ENCODE data around the gene RNF182. TPM values are rescaled to one million over a fixed set of nuclear protein-coding genes. Genes with fewer than 3 reads are reported as not detected.
"Not testable (repeated sequence)": the region's sequence is repeated elsewhere in the genome, so short reads cannot be mapped to it uniquely, and the experiment has no call there.

The RNF182 gene
- total RNA-seq, 1 donor from 2014 or later, result 15.3 TPM

GRCh38 chr6:13935190-13935880, 10.6 kb downstream of the RNF182 start:
- H3K4me1 Mint-ChIP-seq, result no peaks in the 10 kb centered on the region
- Histone ChIP-seq H2AFZ (replicated peaks) (no peak overlapping the region), H3K27ac (no peak overlapping the region)

GRCh38 chr6:13935881-13936261, 11.1 kb downstream of the RNF182 start:
- H3K27ac ChIP-seq; H3K4me3 ChIP-seq; H3K36me3 ChIP-seq; DNase-seq (ENCODE audit: low spot score); H3K27me3 Mint-ChIP-seq (ENCODE audit: insufficient read depth, low read depth); H3K4me3 Mint-ChIP-seq; H3K4me1 ChIP-seq; H3K4me1 Mint-ChIP-seq; H3K9ac ChIP-seq; H3K27me3 ChIP-seq; H4K20me1 ChIP-seq (ENCODE audit: low read depth); H3K9me3 ChIP-seq (ENCODE audit: low read depth); H3K27ac Mint-ChIP-seq; H3K36me3 Mint-ChIP-seq; H3K79me2 ChIP-seq (ENCODE audit: low read depth); H3K4me2 ChIP-seq; H3F3A ChIP-seq (ENCODE audit: low read depth); H2AFZ ChIP-seq (replicated peaks): not testable (repeated sequence)
- H3K9me3 Mint-ChIP-seq, result peaks cover 27% of the 10 kb centered on the region

More at GRCh38 chr6:13935190-13935880, 10.6 kb downstream of the RNF182 start:
- Histone ChIP-seq H3K4me2 (no peak overlapping the region), H3K79me2 (ENCODE audit: low read depth) (no peaks in the 10 kb centered on the region), H3K27me3 (no peaks in the 10 kb centered on the region), H3K4me1 (no peaks in the 10 kb centered on the region), H3K9me3 (ENCODE audit: low read depth) (no peaks in the 10 kb centered on the region), H3K9ac (no peak overlapping the region), H3F3A (ENCODE audit: low read depth) (no peaks in the 10 kb centered on the region), H4K20me1 (ENCODE audit: low read depth) (no peaks in the 10 kb centered on the region), H3K36me3 (no peaks in the 10 kb centered on the region), H3K4me3 (no peak overlapping the region)
- Mint-ChIP-seq H3K27me3 (ENCODE audit: insufficient read depth, low read depth) (no peaks in the 10 kb centered on the region), H3K27ac (no peak overlapping the region), H3K36me3 (peaks cover 11% of the 10 kb centered on the region), H3K4me3 (no peak overlapping the region), H3K9me3 (peaks cover 25% of the 10 kb centered on the region)
- no peak for TF ChIP-seq CTCF (IDR thresholded peaks at IDR 0.05)
- no peak for TF ChIP-seq EZH2phosphoT487 (IDR thresholded peaks at IDR 0.05)
- TF ChIP-seq EZH2 (IDR thresholded peaks at IDR 0.05), result no peak
- no peak for DNase-seq (ENCODE audit: low spot score)

GRCh38 chr6:13941902-13942301, 17.1 kb downstream of the RNF182 start:
- DNase-seq (ENCODE audit: low spot score), result no peak
- no peak overlapping the region for H3K4me3 ChIP-seq
- no peaks in the 10 kb centered on the region for H3F3A ChIP-seq (ENCODE audit: low read depth)
- H3K27me3 ChIP-seq, result no peaks in the 10 kb centered on the region
- H3K4me1 Mint-ChIP-seq, result no peaks in the 10 kb centered on the region
- no peak overlapping the region for H3K4me2 ChIP-seq
- H3K79me2 ChIP-seq (ENCODE audit: low read depth), result no peaks in the 10 kb centered on the region
- peaks cover 17% of the 10 kb centered on the region for H3K36me3 Mint-ChIP-seq
- H3K9me3 ChIP-seq (ENCODE audit: low read depth), result no peaks in the 10 kb centered on the region
- H3K4me3 Mint-ChIP-seq, result no peak overlapping the region
- TF ChIP-seq CTCF (IDR thresholded peaks at IDR 0.05) (no peak), EZH2phosphoT487 (IDR thresholded peaks at IDR 0.05) (no peak), EZH2 (IDR thresholded peaks at IDR 0.05) (no peak)
- H3K9me3 Mint-ChIP-seq, result peaks cover 32% of the 10 kb centered on the region
- H3K27me3 Mint-ChIP-seq (ENCODE audit: insufficient read depth, low read depth), result no peaks in the 10 kb centered on the region
- no peaks in the 10 kb centered on the region for H3K36me3 ChIP-seq
- no peaks in the 10 kb centered on the region for H3K4me1 ChIP-seq
- H3K27ac Mint-ChIP-seq, result no peak overlapping the region
- H3K27ac ChIP-seq, result no peak overlapping the region
- no peaks in the 10 kb centered on the region for H4K20me1 ChIP-seq (ENCODE audit: low read depth)
- no peak overlapping the region for H3K9ac ChIP-seq
- no peak overlapping the region for H2AFZ ChIP-seq (replicated peaks)

GRCh38 chr6:13943943-13944342, 19.2 kb downstream of the RNF182 start:
- Histone ChIP-seq H3K4me1 (no peaks in the 10 kb centered on the region), H3K36me3 (no peaks in the 10 kb centered on the region), H3K27ac (no peak overlapping the region), H3K9me3 (ENCODE audit: low read depth) (no peaks in the 10 kb centered on the region), H3K79me2 (ENCODE audit: low read depth) (no peaks in the 10 kb centered on the region), H3F3A (ENCODE audit: low read depth) (no peaks in the 10 kb centered on the region), H3K9ac (no peak overlapping the region), H3K27me3 (no peaks in the 10 kb centered on the region), H2AFZ (replicated peaks) (no peak overlapping the region), H3K4me2 (no peak overlapping the region), H3K4me3 (no peak overlapping the region), H4K20me1 (ENCODE audit: low read depth) (no peaks in the 10 kb centered on the region)
- TF ChIP-seq EZH2phosphoT487 (IDR thresholded peaks at IDR 0.05) (no peak), CTCF (IDR thresholded peaks at IDR 0.05) (no peak)
- Mint-ChIP-seq H3K27ac (no peak overlapping the region), H3K36me3 (peaks cover 20% of the 10 kb centered on the region), H3K4me3 (no peak overlapping the region), H3K4me1 (no peaks in the 10 kb centered on the region), H3K9me3 (peaks cover 39% of the 10 kb centered on the region), H3K27me3 (ENCODE audit: insufficient read depth, low read depth) (no peaks in the 10 kb centered on the region)
- DNase-seq (ENCODE audit: low spot score), result no peak
